Omental fat pad (tissue), 4 donors: Measurements from ENCODE around the gene AGA. TPM values are rescaled to one million over a fixed set of nuclear protein-coding genes. Genes with fewer than 3 reads are reported as not detected.

ENCODE experiments used
- ATAC-seq: fragments of 150-250 bp; one replicate; pipeline ENCODE4 v1.9.1; 2016; ENCODE audit warnings: mild to moderate bottlenecking, moderate library complexity; ENCODE audit not compliant: low FRiP score
- DNase-seq: peaks from one replicate; pipeline ENCODE4 v3.0.0-alpha.2; 2019; ENCODE audit warnings: low spot score
- CTCF ChIP-seq, 3 donors: fragments of 450-650 bp; IDR thresholded peaks; one replicate each; pipeline ENCODE4 v1.5.1; 2016 to 2017; ENCODE audit warnings: antibody characterized with exemption in 3 of 3, mild to moderate bottlenecking in 3 of 3, moderate library complexity in 2 of 3
- total RNA-seq, 4 donors: library from RNA; depleted of rRNA; stranded (reverse); fragments of >200 nt; gene quantifications; one replicate each; pipeline ENCODE4 v1.1.0, GENCODE V29; 2016

The AGA gene
- total RNA-seq, 4 donors from 2014 or later: 13.7 to 21.4 (median 18.8) TPM

GRCh38 chr4:177473991-177474390 lies 31.8 kb upstream of the AGA start:
- no peak for TF ChIP-seq CTCF (IDR thresholded peaks at IDR 0.05)
- DNase-seq: no peak
- no peak for ATAC-seq

GRCh38 chr4:177464026-177464425 lies 21.8 kb upstream of the AGA start:
- DNase-seq (no peak), ATAC-seq (no peak)
- TF ChIP-seq CTCF (IDR thresholded peaks at IDR 0.05): no peak

GRCh38 chr4:177461606-177462005 lies 19.4 kb upstream of the AGA start:
- no peak for DNase-seq
- ATAC-seq: no peak

GRCh38 chr4:177460460-177460859 lies 18.2 kb upstream of the AGA start:
- no peak for DNase-seq
- TF ChIP-seq CTCF (IDR thresholded peaks at IDR 0.05): no peak
- no peak for ATAC-seq

More at GRCh38 chr4:177461606-177462005, 19.4 kb upstream of the AGA start:
- TF ChIP-seq CTCF (IDR thresholded peaks at IDR 0.05): no peak

- DNase-seq: no peak
- no peak for ATAC-seq
- TF ChIP-seq CTCF (IDR thresholded peaks at IDR 0.05): no peak
Measured at GRCh38 chr4:177455561-177455970, 13.3 kb upstream of the AGA start.

GRCh38 chr4:177453116-177453515 lies 10.9 kb upstream of the AGA start:
- no peak for DNase-seq
- TF ChIP-seq CTCF (IDR thresholded peaks at IDR 0.05): no peak
- ATAC-seq: no peak

GRCh38 chr4:177451108-177451500 lies 8.9 kb upstream of the AGA start:
- TF ChIP-seq CTCF (IDR thresholded peaks at IDR 0.05): no peak
- no peak for ATAC-seq
- DNase-seq: no peak
